Activated T-helper 1 cell treated with anti-CD3 and anti-CD28 coated beads, Interleukin-12 subunit alpha, Interleukin-12 subunit beta, Interleukin-2, Interleukin-4 antibody, amounts not matched to agents 30 ng/mL and 10 ng/mL and 1 ng/mL, durations not matched to agents 14 hours and 24 hours and 36 hours (primary cell): ENCODE results near the gene RNPEP. TPM values are rescaled to one million over a fixed set of nuclear protein-coding genes. Genes with fewer than 3 reads are reported as not detected.
"Not testable (repeated sequence)": the region's sequence is repeated elsewhere in the genome, so short reads cannot be mapped to it uniquely, and the experiment has no call there.

Experiments used
- DNase-seq: peaks from one replicate; pipeline ENCODE4 v3.0.0; 2021; ENCODE audit warnings: low spot score
- H3K27ac Mint-ChIP-seq: one replicate; pipeline ENCODE4 v1.8.0; 2021; ENCODE audit warnings: mild to moderate bottlenecking, mixed read lengths
- H3K27me3 Mint-ChIP-seq: one replicate; pipeline ENCODE4 v1.8.0; 2022; ENCODE audit warnings: mild to moderate bottlenecking, moderate library complexity, mixed read lengths; ENCODE audit not compliant: insufficient read depth
- H3K36me3 Mint-ChIP-seq: one replicate; pipeline ENCODE4 v1.8.0; 2021; ENCODE audit warnings: low read depth, mixed read lengths
- H3K4me1 Mint-ChIP-seq: one replicate; pipeline ENCODE4 v1.8.0; 2021; ENCODE audit warnings: low read depth, mixed read lengths
- H3K4me3 Mint-ChIP-seq: one replicate; pipeline ENCODE4 v1.8.0; 2021; ENCODE audit warnings: mild to moderate bottlenecking, moderate library complexity, mixed read lengths
- H3K9me3 Mint-ChIP-seq: one replicate; pipeline ENCODE4 v1.8.0; 2021; ENCODE audit warnings: mixed read lengths
- intact Hi-C: fragments of 100-400 bp; cut with micrococcal nuclease; formaldehyde crosslinking; loops from one replicate; pipeline ENCODE4 v1.15.1; 2024
- total RNA-seq: library from RNA; stranded (reverse); gene quantifications from 2 replicates; pipeline ENCODE4 v1.2.3, GENCODE V29; 2022

The RNPEP gene
- total RNA-seq, 1 donor from 2014 or later = 34.2 TPM

- Mint-ChIP-seq H3K4me3 (no peak overlapping the region), H3K27me3 (peaks cover 2% of the 10 kb centered on the region), H3K27ac (no peak overlapping the region), H3K4me1 (no peaks in the 10 kb centered on the region), H3K36me3 (no peaks in the 10 kb centered on the region), H3K9me3 (no peaks in the 10 kb centered on the region)
- intact Hi-C loops = no loop called here
- DNase-seq = no peak
Measured at GRCh38 chr1:202016811-202017748, 34.6 kb downstream of the RNPEP start.

- H3K27ac Mint-ChIP-seq = no peak overlapping the region
- H3K27me3 Mint-ChIP-seq = peaks cover 2% of the 10 kb centered on the region
- H3K36me3 Mint-ChIP-seq = no peaks in the 10 kb centered on the region
- intact Hi-C loops = no loop called here
- H3K4me3 Mint-ChIP-seq = no peak overlapping the region
- H3K4me1 Mint-ChIP-seq = no peaks in the 10 kb centered on the region
- no peaks in the 10 kb centered on the region for H3K9me3 Mint-ChIP-seq
- no peak for DNase-seq
Measured at GRCh38 chr1:202017749-202018467, 35.5 kb downstream of the RNPEP start.

- peaks cover 2% of the 10 kb centered on the region for H3K27me3 Mint-ChIP-seq
- H3K4me3 Mint-ChIP-seq = no peak overlapping the region
- intact Hi-C loops = no loop called here
- H3K4me1 Mint-ChIP-seq = no peaks in the 10 kb centered on the region
- no peaks in the 10 kb centered on the region for H3K36me3 Mint-ChIP-seq
- H3K27ac Mint-ChIP-seq = no peak overlapping the region
- no peak for DNase-seq
- no peaks in the 10 kb centered on the region for H3K9me3 Mint-ChIP-seq
Measured at GRCh38 chr1:202018468-202019234, 36.2 kb downstream of the RNPEP start.

GRCh38 chr1:202019235-202019558 is 36.7 kb downstream of the RNPEP start:
- H3K4me3 Mint-ChIP-seq, H3K9me3 Mint-ChIP-seq, H3K27me3 Mint-ChIP-seq, intact Hi-C loops, H3K27ac Mint-ChIP-seq, DNase-seq, H3K36me3 Mint-ChIP-seq, H3K4me1 Mint-ChIP-seq: not testable (repeated sequence)

GRCh38 chr1:202023001-202023433 is 40.6 kb downstream of the RNPEP start:
- no peaks in the 10 kb centered on the region for H3K4me1 Mint-ChIP-seq
- no peak overlapping the region for H3K4me3 Mint-ChIP-seq
- no peaks in the 10 kb centered on the region for H3K9me3 Mint-ChIP-seq
- peaks cover 2% of the 10 kb centered on the region for H3K27me3 Mint-ChIP-seq
- no peaks in the 10 kb centered on the region for H3K36me3 Mint-ChIP-seq
- intact Hi-C loops = no loop called here
- H3K27ac Mint-ChIP-seq = no peak overlapping the region
- no peak for DNase-seq

GRCh38 chr1:202029171-202029665 is 46.8 kb downstream of the RNPEP start:
- H3K9me3 Mint-ChIP-seq = no peaks in the 10 kb centered on the region
- no peak overlapping the region for H3K4me3 Mint-ChIP-seq
- no peaks in the 10 kb centered on the region for H3K4me1 Mint-ChIP-seq
- H3K27me3 Mint-ChIP-seq = peaks cover 4% of the 10 kb centered on the region
- H3K36me3 Mint-ChIP-seq = no peaks in the 10 kb centered on the region
- intact Hi-C loops = no loop called here
- DNase-seq = no peak
- H3K27ac Mint-ChIP-seq = no peak overlapping the region

- Mint-ChIP-seq H3K27ac (no peak overlapping the region), H3K9me3 (no peaks in the 10 kb centered on the region)
Measured at GRCh38 chr1:202029727-202030126, 47.3 kb downstream of the RNPEP start.

GRCh38 chr1:202031796-202032195 is 49.3 kb downstream of the RNPEP start:
- no peaks in the 10 kb centered on the region for H3K36me3 Mint-ChIP-seq
- H3K4me1 Mint-ChIP-seq = no peaks in the 10 kb centered on the region
- no peak overlapping the region for H3K27ac Mint-ChIP-seq
- H3K9me3 Mint-ChIP-seq = no peaks in the 10 kb centered on the region
- DNase-seq = no peak
- H3K4me3 Mint-ChIP-seq = no peak overlapping the region
- peaks cover 4% of the 10 kb centered on the region for H3K27me3 Mint-ChIP-seq
- intact Hi-C loops = no loop called here

More at GRCh38 chr1:202029727-202030126, 47.3 kb downstream of the RNPEP start:
- intact Hi-C loops = no loop called here
- no peak for DNase-seq
- Mint-ChIP-seq H3K36me3 (no peaks in the 10 kb centered on the region), H3K4me3 (no peak overlapping the region), H3K27me3 (peaks cover 4% of the 10 kb centered on the region), H3K4me1 (no peaks in the 10 kb centered on the region)

GRCh38 chr1:202034149-202034682 is 51.8 kb downstream of the RNPEP start:
- no peak overlapping the region for H3K4me3 Mint-ChIP-seq
- intact Hi-C loops = no loop called here
- H3K9me3 Mint-ChIP-seq = no peaks in the 10 kb centered on the region
- no peak overlapping the region for H3K27ac Mint-ChIP-seq
- H3K36me3 Mint-ChIP-seq = no peaks in the 10 kb centered on the region
- no peaks in the 10 kb centered on the region for H3K4me1 Mint-ChIP-seq
- peaks cover 2% of the 10 kb centered on the region for H3K27me3 Mint-ChIP-seq
- no peak for DNase-seq

GRCh38 chr1:202034683-202035462 is 52.4 kb downstream of the RNPEP start:
- Mint-ChIP-seq H3K4me3 (no peak overlapping the region), H3K27me3 (no peaks in the 10 kb centered on the region), H3K9me3 (no peaks in the 10 kb centered on the region), H3K4me1 (no peaks in the 10 kb centered on the region), H3K27ac (no peak overlapping the region), H3K36me3 (no peaks in the 10 kb centered on the region)
- intact Hi-C loops = no loop called here
- no peak for DNase-seq

GRCh38 chr1:202036595-202037387 is 54.3 kb downstream of the RNPEP start:
- Mint-ChIP-seq H3K27me3 (no peaks in the 10 kb centered on the region), H3K4me1 (no peaks in the 10 kb centered on the region), H3K4me3 (no peak overlapping the region), H3K36me3 (no peaks in the 10 kb centered on the region), H3K9me3 (no peaks in the 10 kb centered on the region), H3K27ac (no peak overlapping the region)
- DNase-seq = no peak
- intact Hi-C loops = no loop called here
